ENCODE results near the gene TMEM256.

TMEM256 gene

GRCh38 chr17:7354262-7354843 lies 49.5 kb downstream of the TMEM256 start:
- no peak for DNase-seq (ENCODE audit: low spot score)
